Measurements from ENCODE around the gene SP9. TPM values are rescaled to one million over a fixed set of nuclear protein-coding genes. Genes with fewer than 3 reads are reported as not detected.

Gene SP9
- total RNA-seq (2022): 2.9 TPM in 2 replicates
- percentile 43 among the genes with signal in this experiment for Bru-seq, nascent RNA
- percentile 51 among the genes with signal in this experiment for BruChase-seq, experiment 1, labeled RNA remaining after a 2-hour chase
- BruChase-seq, experiment 2, labeled RNA remaining after a 6-hour chase: percentile 37 among the genes with signal in this experiment
- long read RNA-seq, partial matches to known transcripts: 8 of 11 reads
- long read RNA-seq, other reads (novel, unspliced or antisense): 0 of 11 reads

GRCh38 chr2:174334781-174335251 is at the start of gene SP9:
Gene SP9 (plus strand): TSS chr2:174334954. CDS start chr2:174335093, 139 bp downstream.
- H3K4me1 Mint-ChIP-seq (ENCODE audit: low read depth, unreplicated experiment): peaks cover 10% of the 10 kb centered on the region
- H3K36me3 ChIP-seq (ENCODE audit: control insufficient read depth, insufficient read depth, low read length): no peaks in the 10 kb centered on the region
- peaks cover 7% of the 10 kb centered on the region for H3K36me3 Mint-ChIP-seq (ENCODE audit: insufficient read depth, unreplicated experiment)
- peak within 1 kb of the TSS; percentile 99 for H3K4me3 Mint-ChIP-seq (ENCODE audit: unreplicated experiment)
- ChIA-PET POLR2A (no interaction called here), CTCF (interaction anchor here (0.8 to 1.2 kb wide), 2 partner anchors 9 to 212 kb away, joined by 3 to 6 read pairs; no protein-coding TSS in a partner anchor)
- no TSS peak for BruUV-seq (replicated peaks)
- peak within 1 kb of the TSS; percentile 98 for H3K4me3 ChIP-seq (ENCODE audit: low read depth, low read length)
- H3K4me1 ChIP-seq: no peaks in the 10 kb centered on the region
- intact Hi-C loops (cut with micrococcal nuclease; ENCODE audit: unreplicated experiment): loop anchor here (5.0 kb wide), 3 partner anchors 283 to 583 kb away; partner anchors contain the start of gene SP3
- no peak for TF ChIP-seq CTCF (IDR thresholded peaks at IDR 0.05; ENCODE audit: insufficient read depth in 1 of 2, low read depth in 1 of 2, low read length in 1 of 2, severe bottlenecking in 1 of 2, unreplicated experiment in 1 of 2)
- peaks cover 2% of the 10 kb centered on the region; the same call in 1 of the 2 replicates for H3K27me3 ChIP-seq (replicated peaks; ENCODE audit: control insufficient read depth, insufficient read depth, low read length)
- peak; percentile 83 to 85 for DNase-seq
- peaks cover 3% of the 10 kb centered on the region for H3K27me3 Mint-ChIP-seq (ENCODE audit: insufficient read depth, unreplicated experiment)
- H3K9me3 ChIP-seq: no peaks in the 10 kb centered on the region
- H3K9me3 Mint-ChIP-seq (ENCODE audit: unreplicated experiment): no peaks in the 10 kb centered on the region
- H3K27ac Mint-ChIP-seq (ENCODE audit: unreplicated experiment): peak within 1 kb of the TSS; percentile 87

- H3K27me3 Mint-ChIP-seq (ENCODE audit: insufficient read depth, unreplicated experiment): peaks cover 11% of the 10 kb centered on the region
- no peak overlapping the region for H3K27ac Mint-ChIP-seq (ENCODE audit: unreplicated experiment)
- no peaks in the 10 kb centered on the region for H3K27me3 ChIP-seq (replicated peaks; ENCODE audit: control insufficient read depth, insufficient read depth, low read length)
- no peak for DNase-seq
- H3K4me1 Mint-ChIP-seq (ENCODE audit: low read depth, unreplicated experiment): no peaks in the 10 kb centered on the region
- H3K4me1 ChIP-seq: no peaks in the 10 kb centered on the region
- no peak overlapping the region for H3K4me3 ChIP-seq (ENCODE audit: low read depth, low read length)
- POLR2A ChIA-PET: no interaction called here
- H3K36me3 ChIP-seq (ENCODE audit: control insufficient read depth, insufficient read depth, low read length): no peaks in the 10 kb centered on the region
- H3K9me3 ChIP-seq: no peaks in the 10 kb centered on the region
- no peaks in the 10 kb centered on the region for H3K9me3 Mint-ChIP-seq (ENCODE audit: unreplicated experiment)
- no peaks in the 10 kb centered on the region for H3K36me3 Mint-ChIP-seq (ENCODE audit: insufficient read depth, unreplicated experiment)
- H3K4me3 Mint-ChIP-seq (ENCODE audit: unreplicated experiment): no peak overlapping the region
- CTCF ChIA-PET: no interaction called here
- TF ChIP-seq CTCF (IDR thresholded peaks at IDR 0.05; ENCODE audit: insufficient read depth in 1 of 2, low read depth in 1 of 2, low read length in 1 of 2, severe bottlenecking in 1 of 2, unreplicated experiment in 1 of 2): no peak
- intact Hi-C loops (cut with micrococcal nuclease; ENCODE audit: unreplicated experiment): no loop called here
- no TSS peak for BruUV-seq (replicated peaks)
Observed at GRCh38 chr2:174286172-174286571, 48.6 kb upstream of the SP9 start.

- Mint-ChIP-seq H3K27ac (ENCODE audit: unreplicated experiment) (no peak overlapping the region), H3K4me1 (ENCODE audit: low read depth, unreplicated experiment) (peaks cover 6% of the 10 kb centered on the region), H3K4me3 (ENCODE audit: unreplicated experiment) (no peak overlapping the region), H3K27me3 (ENCODE audit: insufficient read depth, unreplicated experiment) (peaks cover 7% of the 10 kb centered on the region), H3K9me3 (ENCODE audit: unreplicated experiment) (no peaks in the 10 kb centered on the region), H3K36me3 (ENCODE audit: insufficient read depth, unreplicated experiment) (no peaks in the 10 kb centered on the region)
- no peaks in the 10 kb centered on the region for H3K27me3 ChIP-seq (replicated peaks; ENCODE audit: control insufficient read depth, insufficient read depth, low read length)
- no peaks in the 10 kb centered on the region for H3K36me3 ChIP-seq (ENCODE audit: control insufficient read depth, insufficient read depth, low read length)
- intact Hi-C loops (cut with micrococcal nuclease; ENCODE audit: unreplicated experiment): no loop called here
- BruUV-seq (replicated peaks): no TSS peak
- ChIA-PET CTCF (no interaction called here), POLR2A (no interaction called here)
- no peak for DNase-seq
- peaks cover 12% of the 10 kb centered on the region for H3K9me3 ChIP-seq
- TF ChIP-seq CTCF (IDR thresholded peaks at IDR 0.05; ENCODE audit: insufficient read depth in 1 of 2, low read depth in 1 of 2, low read length in 1 of 2, severe bottlenecking in 1 of 2, unreplicated experiment in 1 of 2): no peak
- no peak overlapping the region for H3K4me3 ChIP-seq (ENCODE audit: low read depth, low read length)
- H3K4me1 ChIP-seq: no peaks in the 10 kb centered on the region
Observed at GRCh38 chr2:174292908-174293307, 41.8 kb upstream of the SP9 start.

All from Caco-2 (cell line).